HCT116 (cell line): ENCODE results near the gene OMP.

ENCODE experiments used
- POLR2A ChIP-seq: IDR thresholded peaks from 2 replicates; pipeline ENCODE4 v1.7.0; 2011; ENCODE audit warnings: borderline replicate concordance; ENCODE audit not compliant: insufficient read depth, insufficient read length; ENCODE audit errors: extremely low read depth
- TF ChIP-seq, protein P1 (sequence below): IDR thresholded peaks from 2 replicates; pipeline ENCODE4 v1.6.1; 2012

DNA sequence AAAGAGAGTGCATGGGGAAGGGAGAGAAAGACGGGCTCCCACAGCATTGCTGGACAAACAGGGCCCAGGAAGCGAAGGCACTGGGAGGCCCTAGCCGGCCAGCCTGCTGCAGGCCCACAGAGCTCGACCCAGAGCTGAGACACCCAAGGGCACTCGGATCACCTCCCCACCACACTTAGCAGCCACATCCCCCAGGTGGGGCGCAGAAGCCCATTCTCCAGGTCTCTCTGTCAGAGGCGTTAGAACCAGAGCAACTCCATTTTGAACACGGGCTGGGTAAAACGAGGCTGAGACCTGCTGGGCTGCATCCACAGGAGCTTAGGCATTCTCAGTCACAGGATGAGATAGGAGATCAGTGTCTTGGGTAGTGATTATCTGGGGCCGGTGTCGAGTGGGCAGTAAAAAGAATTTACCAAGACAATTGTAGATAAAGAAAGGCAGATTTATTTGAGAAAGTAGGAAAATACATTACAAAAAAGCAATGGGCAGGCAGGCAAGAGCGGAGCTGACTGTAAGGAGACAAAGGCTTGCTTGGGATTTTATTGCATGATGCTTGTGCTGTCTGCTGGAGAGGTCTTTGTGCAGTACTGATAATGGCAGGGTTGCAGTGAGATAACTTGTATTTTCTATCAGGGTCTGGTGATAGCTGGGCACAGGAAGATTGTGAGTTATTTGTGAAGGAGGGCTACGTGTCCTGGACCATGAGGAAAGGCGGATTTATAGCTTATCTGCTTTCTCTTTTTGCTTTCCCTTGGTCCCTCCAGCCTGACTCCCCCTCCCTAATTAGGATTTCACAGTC is 49.2 kb upstream of the OMP start:
- TF ChIP-seq, protein P1, sequence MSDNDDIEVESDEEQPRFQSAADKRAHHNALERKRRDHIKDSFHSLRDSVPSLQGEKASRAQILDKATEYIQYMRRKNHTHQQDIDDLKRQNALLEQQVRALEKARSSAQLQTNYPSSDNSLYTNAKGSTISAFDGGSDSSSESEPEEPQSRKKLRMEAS = no peak
- no peak for TF ChIP-seq POLR2A
